DMS114 treated with DMSO at 0.1 percent for 48 hours (cell line): ENCODE measurements around the gene DMRTB1.
"Not testable (repeated sequence)": the region's sequence is repeated elsewhere in the genome, so short reads cannot be mapped to it uniquely, and the experiment has no call there.

Experiments used
- DNase-seq: peaks from one replicate; lab custom pipeline; 2025; ENCODE audit not compliant: unreplicated experiment; lab: John Stamatoyannopoulos, UW

Gene DMRTB1

GRCh38 chr1:53434405-53435007 is 24.7 kb upstream of the DMRTB1 start:
- not testable (repeated sequence) for DNase-seq

- no peak for DNase-seq
Observed at GRCh38 chr1:53435151-53435550, 24.0 kb upstream of the DMRTB1 start.

GRCh38 chr1:53438427-53439336 is 20.5 kb upstream of the DMRTB1 start:
- no peak for DNase-seq

- DNase-seq = no peak
Observed at GRCh38 chr1:53439337-53440207, 19.6 kb upstream of the DMRTB1 start.

- no peak for DNase-seq
Observed at GRCh38 chr1:53440633-53441032, 18.6 kb upstream of the DMRTB1 start.

- DNase-seq = no peak
Observed at GRCh38 chr1:53442299-53442698, 16.9 kb upstream of the DMRTB1 start.

- no peak for DNase-seq
Observed at GRCh38 chr1:53446051-53446450, 13.1 kb upstream of the DMRTB1 start.

- DNase-seq = no peak
Observed at GRCh38 chr1:53447413-53447812, 11.8 kb upstream of the DMRTB1 start.

GRCh38 chr1:53448241-53448841 is 10.9 kb upstream of the DMRTB1 start:
- DNase-seq = no peak

GRCh38 chr1:53449021-53449420 is 10.2 kb upstream of the DMRTB1 start:
- no peak for DNase-seq

GRCh38 chr1:53449693-53450092 is 9.5 kb upstream of the DMRTB1 start:
- no peak for DNase-seq

- no peak for DNase-seq
Observed at GRCh38 chr1:53450225-53450624, 9.0 kb upstream of the DMRTB1 start.

- no peak for DNase-seq
Observed at GRCh38 chr1:53454019-53454418, 5.2 kb upstream of the DMRTB1 start.

- no peak for DNase-seq
Observed at GRCh38 chr1:53455364-53455991, 3.7 kb upstream of the DMRTB1 start.

- no peak for DNase-seq
Observed at GRCh38 chr1:53458634-53459033, 565 bp upstream of the DMRTB1 start.

GRCh38 chr1:53460211-53460634 is 1.0 kb downstream of the DMRTB1 start:
- DNase-seq = no peak

GRCh38 chr1:53460666-53461322 is 1.6 kb downstream of the DMRTB1 start:
- DNase-seq = no peak

- no peak for DNase-seq
Observed at GRCh38 chr1:53461323-53462044, 2.3 kb downstream of the DMRTB1 start.

- DNase-seq = no peak
Observed at GRCh38 chr1:53462193-53462592, 3.0 kb downstream of the DMRTB1 start.
